ENCODE data around the gene CNTRL. TPM values are rescaled to one million over a fixed set of nuclear protein-coding genes. Genes with fewer than 3 reads are reported as not detected.
"Not testable (repeated sequence)": the region's sequence is repeated elsewhere in the genome, so short reads cannot be mapped to it uniquely, and the experiment has no call there.

Gene CNTRL
- total RNA-seq, 1 donor from 2014 or later, result 3.5 TPM

DNA sequence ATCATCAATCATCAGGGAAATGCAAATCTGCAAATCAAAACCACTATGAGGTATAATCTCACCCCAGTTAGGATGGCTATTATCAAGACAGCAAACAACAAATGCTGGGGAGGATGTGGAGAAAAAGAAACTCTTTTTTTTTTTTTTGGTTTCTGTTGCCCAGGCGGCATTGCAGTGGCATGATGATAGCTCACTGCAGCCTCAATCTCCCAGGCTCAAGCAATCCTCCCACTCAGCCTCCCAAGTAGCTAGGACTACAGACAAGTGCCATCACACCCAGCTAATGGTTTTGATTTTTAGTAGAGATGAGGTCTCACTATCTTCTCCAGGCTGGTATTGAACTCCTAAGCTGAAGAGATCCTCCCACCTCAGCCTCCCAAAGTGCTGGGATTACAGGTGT is 5.4 kb upstream of the CNTRL start:
- no peak for DNase-seq (ENCODE audit: low read depth)

DNA sequence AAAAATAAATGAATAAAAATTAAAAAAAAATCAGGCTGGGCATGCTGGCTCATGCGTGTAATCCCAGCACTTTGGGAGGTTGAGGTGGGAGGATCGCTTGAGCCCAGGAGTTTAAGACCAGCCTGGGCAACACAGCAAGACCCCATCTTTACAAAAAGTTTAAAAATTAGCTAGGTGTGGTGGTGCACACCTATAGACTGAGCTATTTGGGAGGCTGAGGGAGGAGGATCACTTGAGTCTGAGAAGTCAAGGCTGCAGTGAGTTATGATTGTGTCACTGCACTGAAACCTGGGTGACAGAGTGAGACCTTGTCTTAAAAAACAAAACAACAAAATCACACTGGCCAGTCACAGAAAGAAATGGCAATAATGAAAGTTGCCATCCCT is 3.4 kb upstream of the CNTRL start:
- DNase-seq (ENCODE audit: low read depth), result no peak

DNA sequence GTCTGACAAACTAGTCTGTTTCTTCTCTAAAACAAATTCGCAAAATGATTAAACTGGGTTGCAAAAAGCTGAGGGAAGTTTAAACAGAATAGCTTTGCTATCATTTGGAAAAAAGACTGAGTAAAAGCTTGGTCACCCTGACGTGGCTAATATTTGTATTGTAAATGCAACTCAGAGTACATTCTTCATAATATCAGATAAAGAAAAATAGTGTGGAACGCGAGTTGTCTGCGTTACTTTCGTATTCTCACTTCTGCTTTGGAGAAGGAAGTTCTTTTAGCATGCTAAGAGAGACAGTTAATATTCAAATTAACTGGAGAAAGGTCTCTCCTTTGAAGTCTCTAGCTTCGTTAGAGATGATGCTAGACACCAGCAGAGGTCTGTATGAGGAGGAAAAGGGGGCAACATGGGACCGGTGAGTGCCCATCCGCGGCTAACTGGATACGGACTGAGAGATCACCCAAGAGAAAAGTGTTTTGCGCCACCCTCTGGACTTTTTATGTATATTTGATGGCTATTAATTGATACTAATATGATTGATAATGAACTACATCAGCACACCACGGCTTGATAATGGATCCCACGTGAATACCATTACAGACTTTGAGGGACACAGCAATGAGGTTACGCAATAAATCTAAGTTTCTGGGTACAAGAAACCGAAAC is 2.9 kb upstream of the CNTRL start:
- peak; percentile 56 for DNase-seq (ENCODE audit: low read depth)

DNA sequence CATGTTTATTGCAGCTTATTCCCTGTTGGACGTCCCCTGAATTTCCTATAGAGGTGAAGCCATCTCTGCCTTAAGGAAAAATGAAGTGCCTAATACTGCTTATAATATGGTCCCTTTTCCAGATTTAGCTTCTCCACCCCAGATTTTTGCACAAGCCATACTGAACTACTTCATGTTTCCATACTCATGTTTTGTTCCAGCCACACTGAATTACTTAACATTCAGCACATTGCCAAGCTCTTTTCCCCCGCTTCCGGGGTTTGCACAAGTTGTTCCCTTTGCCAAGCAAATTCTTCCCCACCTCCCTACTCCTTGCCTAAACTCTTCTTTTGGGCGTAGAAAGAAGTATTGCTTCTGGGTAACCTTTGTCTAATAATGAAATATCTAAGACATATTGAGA is 1.7 kb upstream of the CNTRL start:
- DNase-seq (ENCODE audit: low read depth), result no peak

DNA sequence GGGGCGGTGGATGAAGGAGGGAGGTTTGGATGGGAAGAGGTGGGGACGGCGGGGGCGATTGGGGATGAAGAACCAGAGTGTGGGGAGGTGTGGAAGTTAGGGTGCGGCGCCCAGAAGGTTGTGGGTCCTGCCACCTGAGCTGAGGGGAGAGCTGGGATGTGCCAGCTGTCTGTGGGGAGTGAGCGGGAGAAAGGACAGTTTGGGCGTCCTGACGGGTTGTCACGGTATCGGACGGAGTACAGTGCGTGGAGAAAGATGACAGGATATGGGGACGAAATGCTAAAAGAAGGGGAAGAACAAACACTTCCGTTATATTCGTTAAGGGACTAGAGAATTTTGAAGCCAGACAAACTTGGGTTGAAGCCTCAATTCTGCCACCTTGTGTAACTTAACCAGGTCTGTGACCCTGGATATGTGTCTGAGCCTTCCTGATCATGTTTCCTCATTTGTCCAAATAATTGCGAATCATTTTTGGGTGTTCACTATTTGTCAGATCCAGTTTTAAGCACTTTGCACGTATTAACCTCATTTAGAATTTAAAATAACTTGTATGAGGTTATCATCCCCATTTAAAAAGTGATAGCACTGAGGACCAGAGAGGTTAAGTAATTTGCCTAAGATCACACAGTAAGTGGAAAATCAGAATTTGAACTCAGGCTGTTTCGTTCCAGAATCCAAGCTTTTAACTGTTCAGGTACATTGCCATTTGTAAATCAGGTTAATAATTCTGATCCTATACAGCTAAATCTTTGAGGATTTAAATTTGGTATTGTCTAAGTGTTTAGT is 689 bp downstream of the CNTRL start:
- DNase-seq (ENCODE audit: low read depth), result no peak

DNA sequence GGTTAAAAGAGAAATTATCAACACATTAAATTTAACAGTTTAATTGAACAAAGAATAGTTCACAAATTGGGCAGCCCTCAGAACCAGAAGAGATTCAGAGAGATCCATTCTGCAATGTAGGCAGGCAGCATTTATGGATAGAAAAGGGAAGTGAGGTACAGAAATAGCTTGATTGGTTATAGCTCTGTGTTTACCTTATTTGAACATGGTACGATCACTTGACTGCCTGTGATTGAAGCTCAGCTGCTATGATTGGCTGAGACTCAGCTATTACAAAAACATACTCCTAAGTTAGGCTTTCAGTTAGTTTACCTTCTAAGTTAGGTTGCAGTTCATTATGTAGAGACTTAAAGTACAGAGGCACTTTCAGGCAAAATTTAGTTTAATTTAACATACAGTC is 7.3 kb downstream of the CNTRL start:
- no peak for DNase-seq (ENCODE audit: low read depth)

DNA sequence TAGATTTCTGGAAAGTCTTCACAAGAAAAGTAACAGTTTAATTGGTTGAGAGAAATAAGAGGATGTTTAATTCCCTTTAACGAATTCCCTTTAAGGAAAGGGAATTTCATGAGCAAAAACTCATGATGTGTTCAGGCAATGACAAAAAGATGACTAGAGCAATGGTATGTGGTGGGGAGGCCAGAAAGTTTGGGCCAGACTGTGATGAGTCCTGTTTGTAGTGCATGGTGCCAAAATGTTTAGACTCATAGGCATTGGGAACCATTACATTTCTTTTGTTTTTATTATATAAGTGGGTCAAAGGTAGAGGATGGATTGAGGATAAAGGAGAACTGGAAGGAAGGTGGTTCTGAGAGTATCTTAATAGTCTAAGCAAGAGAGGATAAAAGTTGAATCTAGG is 10.9 kb downstream of the CNTRL start:
- DNase-seq (ENCODE audit: low read depth), result no peak

DNA sequence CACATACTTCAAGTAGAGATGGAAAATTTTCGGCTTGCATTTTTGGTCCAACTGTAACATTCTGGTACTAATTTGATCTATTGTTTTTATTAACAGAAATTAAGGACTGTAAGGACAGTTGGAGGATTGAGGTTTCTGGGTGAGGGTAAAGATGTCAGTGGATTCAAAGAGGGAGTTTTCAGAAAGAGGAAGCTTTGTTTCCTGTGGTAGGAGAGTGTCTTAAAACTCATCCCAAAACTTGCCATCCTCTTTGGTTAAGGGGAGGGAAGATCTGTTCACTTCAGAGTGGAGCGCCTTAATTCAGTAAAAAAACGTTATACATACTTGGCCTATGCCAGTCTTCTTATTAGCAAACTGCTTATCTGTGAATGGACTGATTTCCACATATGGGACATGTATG is 13.8 kb downstream of the CNTRL start:
- no peak for DNase-seq (ENCODE audit: low read depth)

DNA sequence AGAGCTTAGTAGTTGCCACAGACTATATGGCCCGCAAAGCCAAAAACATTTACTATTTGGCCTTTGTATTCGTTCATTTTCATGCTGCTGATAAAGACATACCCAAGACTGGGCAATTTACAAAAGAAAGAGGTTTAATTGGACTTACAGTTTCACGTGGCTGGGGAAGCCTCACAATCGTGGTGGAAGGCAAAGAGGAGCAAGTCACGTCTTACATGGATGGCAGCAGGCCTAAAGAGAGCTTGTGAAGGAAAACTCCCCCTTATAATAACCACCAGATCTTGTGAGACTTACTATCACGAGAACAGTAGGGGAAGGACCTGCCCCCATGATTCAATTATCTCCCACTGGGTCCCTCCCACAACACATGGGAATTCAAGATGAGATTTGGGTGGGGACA is 16.0 kb downstream of the CNTRL start:
- not testable (repeated sequence) for DNase-seq (ENCODE audit: low read depth)

DNA sequence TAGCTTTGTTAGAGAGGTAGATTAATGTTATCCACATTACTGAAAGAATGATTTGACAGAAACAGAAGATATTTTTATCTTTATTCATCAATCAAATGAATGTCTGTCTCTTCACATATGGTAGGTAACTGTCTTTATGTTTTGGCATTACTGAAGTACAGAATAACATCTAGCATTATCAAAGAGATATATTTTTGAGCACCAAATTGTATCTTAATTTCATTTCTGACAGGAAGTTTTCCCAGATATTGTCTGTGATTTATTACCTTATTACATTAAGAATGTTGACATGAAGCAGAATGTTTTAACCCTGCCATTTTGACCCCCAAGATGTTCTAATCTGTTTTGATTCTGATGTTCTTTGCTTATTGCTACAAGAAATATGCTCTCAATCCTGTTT is 20.3 kb downstream of the CNTRL start:
- DNase-seq (ENCODE audit: low read depth), result no peak

DNA sequence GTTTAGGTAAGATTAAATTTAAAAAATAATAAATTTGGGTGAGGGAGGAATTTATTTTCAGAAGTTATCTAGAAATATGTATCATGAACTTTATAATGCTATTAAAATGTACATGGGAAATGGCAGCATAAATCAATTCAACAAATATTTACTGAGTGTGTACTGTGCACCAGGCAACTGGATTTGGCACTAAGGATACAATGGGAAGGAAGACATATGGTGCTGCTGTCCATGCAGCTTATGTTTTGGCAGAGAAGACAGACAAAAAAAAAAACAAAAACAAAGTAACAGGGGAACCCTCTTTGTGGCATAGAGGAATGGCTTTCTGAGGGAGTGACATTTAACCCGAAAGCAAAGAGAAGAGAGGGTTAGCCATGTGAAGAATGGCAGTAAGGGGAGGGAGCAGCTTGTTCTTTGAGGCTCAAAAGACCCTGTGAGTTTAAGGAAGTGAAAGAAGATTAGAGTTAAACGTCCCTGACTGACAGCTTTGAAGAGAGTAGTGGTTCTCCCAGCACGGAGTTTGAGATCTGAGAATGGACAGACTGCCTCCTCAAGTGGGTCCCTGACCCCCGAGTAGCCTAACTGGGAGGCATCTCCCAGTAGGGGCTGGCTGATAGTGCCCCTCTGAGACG is 23.9 kb downstream of the CNTRL start:
- DNase-seq (ENCODE audit: low read depth), result no peak

DNA sequence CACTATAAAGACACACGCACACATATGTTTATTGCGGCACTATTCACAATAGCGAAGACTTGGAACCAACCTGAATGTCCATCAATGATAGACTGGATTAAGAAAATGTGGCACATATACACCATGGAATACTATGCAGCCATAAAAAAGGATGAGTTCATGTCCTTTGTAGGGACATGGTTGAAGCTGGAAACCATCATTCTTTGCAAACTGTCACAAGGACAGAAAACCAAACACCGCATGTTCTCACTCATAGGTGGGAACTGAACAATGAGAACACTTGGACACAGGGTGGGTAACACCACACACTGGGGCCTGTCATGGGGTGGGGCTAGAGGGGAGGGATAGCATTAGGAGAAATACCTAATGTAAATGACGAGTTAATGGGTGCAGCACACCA is 29.3 kb downstream of the CNTRL start:
- DNase-seq (ENCODE audit: low read depth), result not testable (repeated sequence)

DNA sequence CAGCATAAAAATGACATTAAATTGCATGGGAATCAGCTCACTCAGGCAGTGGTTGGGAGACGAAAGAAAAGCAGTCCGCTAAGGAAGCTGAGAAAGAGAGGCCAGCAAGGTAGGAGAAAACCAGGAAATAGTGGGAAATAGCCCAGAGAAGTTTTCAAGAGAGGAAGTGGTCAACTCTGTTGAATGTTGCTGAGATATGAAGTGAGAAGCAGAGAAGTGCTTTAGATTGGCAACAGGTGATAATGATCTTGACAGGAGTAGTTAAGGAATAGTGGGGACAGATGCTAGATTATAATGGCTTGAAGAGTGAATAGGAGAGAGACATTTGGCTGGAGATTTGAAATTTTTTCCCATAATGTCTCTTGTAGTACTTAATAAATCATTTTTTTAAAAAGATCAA is 30.8 kb downstream of the CNTRL start:
- no peak for DNase-seq (ENCODE audit: low read depth)

DNA sequence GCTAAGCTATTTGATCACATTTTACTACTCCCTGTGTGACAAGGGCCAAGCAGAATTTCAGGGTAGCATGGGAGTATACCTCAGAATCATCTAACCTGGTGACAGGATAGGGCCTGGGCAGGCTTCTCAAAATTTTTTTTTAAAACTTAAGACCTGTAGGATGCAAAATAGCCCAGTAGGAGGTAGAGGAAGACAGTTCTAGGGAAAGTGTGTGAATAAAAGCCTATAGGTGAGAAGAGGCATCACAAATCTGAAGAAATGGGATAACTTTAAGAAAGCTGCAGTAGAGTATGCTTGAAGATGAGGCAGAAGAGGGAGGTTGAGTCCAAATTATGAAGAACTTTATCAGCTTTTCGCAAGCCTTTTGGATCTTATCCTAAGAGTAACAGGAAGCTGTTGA is 32.3 kb downstream of the CNTRL start:
- no peak for DNase-seq (ENCODE audit: low read depth)

DNA sequence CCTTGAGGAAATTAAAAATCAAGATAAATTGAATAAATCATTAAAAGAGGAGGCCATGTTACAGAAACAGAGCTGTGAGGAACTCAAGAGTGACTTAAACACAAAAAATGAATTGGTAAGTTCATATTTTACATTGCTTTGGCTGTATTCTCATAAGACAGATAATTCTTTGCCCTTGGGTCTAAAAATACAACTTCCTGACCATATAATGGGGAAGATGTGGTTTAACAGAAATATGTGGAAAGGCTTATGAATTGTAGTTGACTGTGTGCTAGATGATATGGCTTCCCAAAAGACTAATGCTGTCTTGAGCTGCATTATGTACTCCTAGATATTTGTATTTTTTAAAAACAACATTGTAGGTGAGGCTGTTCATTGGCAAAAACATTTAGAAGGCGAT is 33.1 kb downstream of the CNTRL start:
- DNase-seq (ENCODE audit: low read depth), result no peak

DNA sequence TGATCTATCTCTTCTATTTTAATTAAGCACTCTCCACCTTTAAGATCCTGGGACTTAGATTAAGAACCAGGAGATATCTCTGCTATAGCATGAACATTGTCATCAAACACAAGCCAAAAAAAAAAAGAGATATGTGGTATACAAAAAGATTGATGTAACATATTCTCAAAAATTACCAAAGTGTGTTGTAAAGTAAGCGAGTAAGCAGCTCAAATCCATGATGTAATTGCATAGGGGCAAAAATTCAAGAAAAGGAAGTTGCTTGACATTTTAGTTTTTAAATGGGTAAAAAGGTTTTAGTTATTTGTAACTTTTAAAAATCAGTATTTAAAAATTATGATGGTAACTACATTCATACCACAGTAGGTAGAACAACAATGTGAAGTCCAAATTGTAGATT is 40.7 kb downstream of the CNTRL start:
- DNase-seq (ENCODE audit: low read depth), result no peak

DNA sequence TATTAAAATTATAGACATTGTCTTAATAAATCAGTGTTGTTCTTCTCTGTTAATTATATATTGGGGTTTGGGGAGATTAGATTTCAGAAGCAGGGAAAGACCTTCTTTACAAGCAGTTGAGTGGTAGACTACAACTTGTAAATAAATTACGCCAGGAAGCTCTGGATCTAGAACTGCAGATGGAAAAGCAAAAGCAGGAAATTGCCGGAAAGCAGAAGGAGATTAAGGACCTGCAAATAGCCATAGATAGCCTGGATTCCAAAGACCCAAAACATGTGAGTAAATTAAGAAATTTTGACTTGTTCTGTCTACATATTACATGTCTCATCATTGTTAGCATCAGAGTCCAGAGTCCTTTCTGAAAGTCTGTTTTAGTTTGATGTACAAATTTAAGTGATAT is 43.5 kb downstream of the CNTRL start:
- DNase-seq (ENCODE audit: low read depth), result no peak

DNA sequence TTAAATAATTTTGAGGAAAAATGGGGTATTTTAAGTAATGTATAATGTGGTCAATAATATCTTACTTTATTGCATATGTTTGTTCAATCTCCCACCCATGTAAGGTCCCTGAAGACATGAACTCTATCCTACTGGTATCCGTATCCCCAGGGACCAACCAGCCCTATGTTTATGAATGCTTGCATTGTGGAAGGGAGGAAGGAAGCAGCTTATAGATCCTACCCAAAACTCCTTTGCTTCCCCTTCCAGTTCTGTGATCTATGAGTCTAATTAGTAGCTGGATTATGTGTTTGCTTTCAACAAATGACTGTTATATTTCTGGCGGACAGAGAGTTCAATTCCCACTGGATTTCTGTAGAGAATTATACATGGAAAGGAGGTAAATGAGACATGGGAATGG is 45.6 kb downstream of the CNTRL start:
- no peak for DNase-seq (ENCODE audit: low read depth)

DNA sequence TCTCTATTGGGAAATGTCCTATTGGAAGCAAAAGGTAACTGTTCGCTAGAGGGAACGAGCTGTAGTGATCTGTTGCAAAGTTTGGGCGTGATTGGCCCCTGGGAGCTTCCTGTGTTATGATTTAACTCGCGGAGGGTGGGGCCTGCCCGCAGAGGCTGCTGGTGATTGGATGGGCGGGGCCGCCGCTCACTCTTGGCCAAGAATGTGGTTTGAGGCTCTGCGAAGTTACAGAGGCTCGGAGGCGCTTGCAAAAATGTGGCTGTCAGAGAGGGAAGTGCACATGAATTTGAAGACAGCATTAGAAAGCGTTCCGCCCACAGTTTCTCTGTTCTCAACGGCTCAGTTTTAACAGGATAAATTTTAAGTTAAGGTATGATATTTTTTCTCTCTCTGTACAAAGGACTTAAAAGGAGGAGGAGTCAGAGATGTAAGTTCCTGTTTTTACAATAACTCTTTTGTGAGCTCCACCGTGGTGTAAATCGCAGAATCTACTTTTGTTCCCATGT is 46.9 kb downstream of the CNTRL start:
- DNase-seq (ENCODE audit: low read depth), result peak; percentile 96

DNA sequence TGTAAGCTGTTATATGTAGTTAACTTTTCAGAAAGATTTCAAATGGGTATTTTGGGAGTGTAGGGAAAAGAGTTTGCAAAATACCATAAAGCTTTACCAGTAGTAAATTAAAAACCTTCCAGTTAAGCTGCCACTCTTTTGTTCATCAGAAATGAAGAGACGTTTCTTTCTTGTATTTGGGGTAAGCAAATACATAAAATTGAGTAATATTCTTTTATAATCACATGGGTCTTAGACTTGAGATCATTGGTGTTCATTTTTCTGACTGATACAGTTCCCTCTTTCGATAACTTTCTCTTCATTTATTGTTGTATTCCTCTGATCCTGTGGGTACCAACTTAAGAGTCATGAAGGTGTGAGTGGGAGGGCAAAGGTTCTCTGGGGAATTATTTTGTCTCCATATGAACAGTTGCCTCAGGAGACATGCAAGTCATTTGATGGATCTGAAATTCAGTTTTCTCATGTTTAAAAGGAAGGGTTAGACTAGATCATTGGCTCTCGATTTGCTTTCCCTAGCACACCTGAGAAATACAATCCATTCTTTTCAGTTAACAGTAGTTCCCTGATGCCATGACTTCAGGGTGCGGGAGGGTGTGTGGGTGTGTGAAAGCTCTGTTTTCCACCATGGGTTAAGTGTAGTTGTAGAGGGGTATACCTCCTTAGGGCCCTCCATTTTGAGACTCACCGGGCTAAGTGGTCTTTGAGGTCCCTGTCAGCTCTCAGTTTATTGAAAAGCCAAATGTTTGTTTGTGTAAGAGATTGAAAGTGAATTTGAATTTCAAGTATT is 47.7 kb downstream of the CNTRL start:
- DNase-seq (ENCODE audit: low read depth), result peak; percentile 5

DNA sequence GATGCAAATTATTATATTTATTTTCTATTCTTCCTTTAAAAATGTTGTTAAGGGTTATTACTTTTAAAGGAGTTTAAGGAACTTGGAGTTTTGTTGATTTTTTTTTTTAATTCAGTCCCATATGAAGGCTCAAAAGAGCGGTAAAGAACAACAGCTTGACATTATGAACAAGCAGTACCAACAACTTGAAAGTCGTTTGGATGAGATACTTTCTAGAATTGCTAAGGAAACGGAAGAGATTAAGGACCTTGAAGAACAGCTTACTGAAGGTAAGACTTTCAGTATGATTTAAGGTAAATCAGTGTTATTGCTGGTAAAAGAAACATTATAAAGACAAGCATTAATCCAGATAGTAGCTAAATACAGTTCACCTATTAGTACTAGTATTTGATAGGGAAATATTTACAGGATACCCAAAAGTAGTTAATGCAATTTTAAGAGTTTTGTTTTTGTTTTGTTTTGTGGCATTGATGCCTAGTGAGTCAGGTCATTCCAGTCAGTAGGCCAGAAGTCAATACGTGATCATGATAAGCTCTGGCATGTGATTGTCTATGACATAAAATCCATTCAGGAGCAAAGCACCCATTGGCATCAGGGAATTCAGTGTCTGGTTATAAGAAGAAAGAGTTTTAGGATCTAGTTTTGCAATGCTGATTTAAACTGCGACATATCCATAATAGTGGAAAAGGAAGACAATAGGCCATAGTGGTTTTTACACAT is 49.2 kb downstream of the CNTRL start:
- DNase-seq (ENCODE audit: low read depth), result no peak
